ENCODE results near the gene ATP11A.

DNA sequence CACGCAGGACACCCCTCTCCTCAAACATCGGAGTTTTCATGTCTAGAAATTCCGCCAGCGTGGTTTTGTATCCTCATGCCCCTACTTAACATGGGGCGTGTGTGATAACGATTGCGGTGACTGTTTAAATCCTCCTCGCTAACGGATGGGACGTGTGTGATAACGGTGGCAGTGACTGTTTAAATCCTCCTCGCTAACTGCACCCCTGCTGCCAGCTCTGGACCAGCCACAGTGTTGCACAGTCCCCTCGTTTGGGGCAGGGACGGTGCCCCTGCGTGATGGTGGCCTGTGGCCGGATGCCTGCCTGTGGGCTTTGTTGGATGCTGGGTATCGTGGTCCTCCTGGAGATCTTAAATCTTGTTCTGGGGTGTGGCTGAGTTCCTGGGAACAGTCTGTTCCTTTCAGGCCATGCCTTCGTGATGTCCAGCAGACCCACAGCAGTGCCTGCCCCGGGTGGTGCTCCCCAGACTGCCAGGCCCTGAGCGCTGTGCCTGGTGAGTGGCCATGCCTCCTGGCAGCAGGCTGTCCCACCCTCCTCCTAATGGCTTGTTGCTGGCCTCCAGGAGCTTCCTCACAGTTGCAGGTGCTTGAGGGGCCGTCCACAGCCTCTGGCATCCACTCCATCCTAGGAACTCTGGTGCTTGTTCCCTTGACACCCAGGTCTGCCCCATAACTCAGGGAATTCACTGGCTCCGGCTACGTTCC, 156.7 kb downstream of the ATP11A start:
- no peak for TF ChIP-seq CTCF (IDR thresholded peaks at IDR 0.05; ENCODE audit: borderline replicate concordance, extremely low read depth, low read length, poor library complexity, severe bottlenecking)
- TF ChIP-seq EZH2 (IDR thresholded peaks at IDR 0.05; ENCODE audit: borderline replicate concordance, low read depth, low read length, severe bottlenecking): no peak

All from DND-41 (cell line).